ENCODE measurements around the gene KIAA1328.
A peak's percentile ranks its signal among the peaks of the same experiment; 100 is the strongest.

Gene KIAA1328

GRCh38 chr18:36950960-36951359 lies 122.0 kb downstream of the KIAA1328 start:
- DNase-seq (ENCODE audit: low spot score) = no peak

- no peak for DNase-seq (ENCODE audit: low spot score)
Measured at GRCh38 chr18:36953047-36953446, 124.1 kb downstream of the KIAA1328 start.

- DNase-seq (ENCODE audit: low spot score) = no peak
Measured at GRCh38 chr18:36960038-36960437, 131.1 kb downstream of the KIAA1328 start.

GRCh38 chr18:36963464-36963863 lies 134.5 kb downstream of the KIAA1328 start:
- no peak for DNase-seq (ENCODE audit: low spot score)

- DNase-seq (ENCODE audit: low spot score) = no peak
Measured at GRCh38 chr18:36974686-36975085, 145.8 kb downstream of the KIAA1328 start.

- no peak for DNase-seq (ENCODE audit: low spot score)
Measured at GRCh38 chr18:36977121-36977520, 148.2 kb downstream of the KIAA1328 start.

GRCh38 chr18:36993068-36993467 lies 164.1 kb downstream of the KIAA1328 start:
- no peak for DNase-seq (ENCODE audit: low spot score)

GRCh38 chr18:37006742-37007141 lies 177.8 kb downstream of the KIAA1328 start:
- no peak for DNase-seq (ENCODE audit: low spot score)

GRCh38 chr18:37012452-37012851 lies 183.5 kb downstream of the KIAA1328 start:
- DNase-seq (ENCODE audit: low spot score) = no peak

GRCh38 chr18:37019157-37019827 lies 190.4 kb downstream of the KIAA1328 start:
- peak; percentile 13 for DNase-seq (ENCODE audit: low spot score)

- DNase-seq (ENCODE audit: low spot score) = no peak
Measured at GRCh38 chr18:37033419-37033818, 204.5 kb downstream of the KIAA1328 start.

GRCh38 chr18:37042381-37042780 lies 213.5 kb downstream of the KIAA1328 start:
- no peak for DNase-seq (ENCODE audit: low spot score)

- no peak for DNase-seq (ENCODE audit: low spot score)
Measured at GRCh38 chr18:37055137-37055802, 226.3 kb downstream of the KIAA1328 start.

GRCh38 chr18:37064187-37064586 lies 235.3 kb downstream of the KIAA1328 start:
- no peak for DNase-seq (ENCODE audit: low spot score)

- no peak for DNase-seq (ENCODE audit: low spot score)
Measured at GRCh38 chr18:37065254-37065653, 236.3 kb downstream of the KIAA1328 start.

GRCh38 chr18:37084912-37085311 lies 256.0 kb downstream of the KIAA1328 start:
- peak; percentile 31 for DNase-seq (ENCODE audit: low spot score)

- DNase-seq (ENCODE audit: low spot score) = no peak
Measured at GRCh38 chr18:37085362-37085761, 256.4 kb downstream of the KIAA1328 start.

- no peak for DNase-seq (ENCODE audit: low spot score)
Measured at GRCh38 chr18:37107748-37108522, 279.0 kb downstream of the KIAA1328 start.

GRCh38 chr18:37122877-37123276 lies 293.9 kb downstream of the KIAA1328 start:
- no peak for DNase-seq (ENCODE audit: low spot score)

GRCh38 chr18:37124516-37124915 lies 295.6 kb downstream of the KIAA1328 start:
- DNase-seq (ENCODE audit: low spot score) = no peak

- DNase-seq (ENCODE audit: low spot score) = no peak
Measured at GRCh38 chr18:37135177-37135576, 306.2 kb downstream of the KIAA1328 start.

- no peak for DNase-seq (ENCODE audit: low spot score)
Measured at GRCh38 chr18:37138456-37138855, 309.5 kb downstream of the KIAA1328 start.

GRCh38 chr18:37139876-37140275 lies 310.9 kb downstream of the KIAA1328 start:
- no peak for DNase-seq (ENCODE audit: low spot score)

Measured in iPS-NIHi11 (cell line).